WI38 (cell line): ENCODE results near the gene RNF103.

ENCODE experiments used
- H3K4me3 ChIP-seq: 2 replicates; pipeline ENCODE4 v1.5.1; 2011; ENCODE audit warnings: low read depth, mild to moderate bottlenecking, control low read depth, low read length
- CTCF ChIP-seq: IDR thresholded peaks from 2 replicates; pipeline ENCODE4 v1.5.1; 2012; ENCODE audit warnings: low read depth, mild to moderate bottlenecking, control low read depth, low read length

RNF103 gene

GRCh38 chr2:86566821-86567190 lies 56.9 kb downstream of the RNF103 start:
- H3K4me3 ChIP-seq: no peak overlapping the region
- TF ChIP-seq CTCF: no peak

- no peak overlapping the region for H3K4me3 ChIP-seq
- TF ChIP-seq CTCF: no peak
These were observed 57.4 kb downstream of the RNF103 start for GRCh38 chr2:86566158-86566820.

DNA sequence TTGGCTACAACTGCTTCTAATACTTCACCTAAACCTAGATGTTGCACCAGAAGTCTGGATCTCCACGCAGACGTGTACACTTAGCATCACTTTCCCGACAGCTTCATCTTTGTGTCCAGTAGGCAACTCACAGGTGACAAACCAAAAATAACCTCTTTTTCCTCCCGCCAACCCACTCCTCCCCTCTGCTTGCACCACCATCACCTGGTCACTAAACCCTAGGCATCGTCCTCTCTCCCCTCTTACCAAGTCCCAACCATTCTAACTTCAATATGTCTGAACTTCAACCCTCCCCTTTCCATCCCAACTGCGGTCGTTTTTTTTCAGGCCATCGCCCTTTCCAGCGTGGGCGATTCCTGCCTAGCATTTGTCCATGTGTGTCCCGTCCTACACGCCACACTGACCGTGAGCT lies 60.0 kb downstream of the RNF103 start:
- H3K4me3 ChIP-seq: peak overlapping the region; percentile 88
- no peak for TF ChIP-seq CTCF

DNA sequence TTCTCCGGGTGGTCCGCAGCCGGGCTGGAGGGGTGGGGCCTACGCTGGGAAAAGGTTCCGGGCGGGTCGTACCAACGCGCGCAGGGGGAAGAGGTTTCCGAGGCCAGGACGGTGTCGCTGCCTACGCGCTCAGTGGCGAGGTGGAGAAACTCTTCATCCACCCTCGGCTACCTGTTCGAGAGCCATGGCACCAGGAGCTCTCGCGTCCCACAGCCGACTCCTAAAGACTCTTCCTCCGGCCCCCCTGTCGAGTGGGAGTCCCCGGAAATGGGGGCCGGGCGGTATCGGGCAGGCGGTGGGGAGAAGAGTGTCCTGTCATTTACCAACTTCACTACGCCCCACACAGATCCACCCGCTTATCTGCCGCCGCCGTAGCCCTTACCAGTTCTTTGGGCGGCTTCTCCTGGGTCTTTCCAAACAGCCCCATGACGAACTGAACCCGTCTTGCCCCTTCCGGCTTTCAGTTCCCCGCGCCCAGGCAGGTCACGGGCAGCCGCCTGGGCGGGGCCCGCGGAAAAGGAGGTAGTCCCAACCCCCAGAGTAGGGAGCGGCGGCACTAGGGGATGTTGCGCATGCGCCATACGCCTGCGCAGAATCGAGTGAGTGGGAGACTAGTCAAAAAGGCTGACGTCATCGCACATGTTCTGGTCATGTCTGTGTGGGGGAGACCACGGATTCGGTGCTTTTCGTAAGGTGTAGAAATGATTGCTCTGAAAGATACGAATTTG lies 60.6 kb downstream of the RNF103 start, which contains the start of gene CHMP3:
Gene CHMP3, minus strand, starts transcription at position 522 of the 728 bp plus-strand sequence. Its CDS starts 95 bp downstream, at position 427.
- TF ChIP-seq CTCF: no peak
- H3K4me3 ChIP-seq: peak within 1 kb of the TSS; percentile 88

GRCh38 chr2:86562485-86562921 lies 61.2 kb downstream of the RNF103 start:
- no peak for TF ChIP-seq CTCF
- H3K4me3 ChIP-seq: peak overlapping the region; percentile 88

DNA sequence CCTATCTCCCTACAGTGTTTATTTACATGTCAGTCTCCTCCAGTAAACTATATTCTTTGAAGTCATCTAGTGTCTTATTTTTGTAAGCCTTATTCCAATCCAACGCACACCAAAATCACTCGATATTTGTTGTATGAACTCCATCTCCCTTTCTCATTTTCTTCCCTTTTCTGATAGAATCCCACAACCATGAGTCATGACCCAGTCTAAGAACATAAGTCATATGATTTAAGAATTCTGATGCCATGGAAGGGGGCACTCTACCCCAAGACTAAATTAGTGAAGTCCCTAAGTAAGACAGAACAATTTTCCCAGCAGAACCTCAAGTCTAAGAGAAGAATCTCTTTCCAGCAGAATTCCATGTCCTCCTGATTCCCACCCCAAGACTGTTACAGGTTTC lies 65.8 kb downstream of the RNF103 start:
- TF ChIP-seq CTCF: no peak
- no peak overlapping the region for H3K4me3 ChIP-seq

GRCh38 chr2:86556508-86556907 lies 67.2 kb downstream of the RNF103 start:
- no peak for TF ChIP-seq CTCF

More at GRCh38 chr2:86556508-86556907, 67.2 kb downstream of the RNF103 start:
- no peak overlapping the region for H3K4me3 ChIP-seq
